WTC11 (cell line): ENCODE measurements around the gene MAP1LC3B.

ENCODE experiments used
- ATF2 ChIP-seq: sonication (generic); formaldehyde crosslinking; IDR thresholded peaks from 2 replicates; pipeline ENCODE4 v1.8.1; 2022; ENCODE audit warnings: low read depth, missing genetic modification reagents, borderline replicate concordance
- CREB1 ChIP-seq: sonication (generic); formaldehyde crosslinking; IDR thresholded peaks from 2 replicates; pipeline ENCODE4 v1.8.0; 2023; ENCODE audit warnings: mild to moderate bottlenecking, missing genetic modification reagents
- CREM ChIP-seq: sonication (generic); formaldehyde crosslinking; IDR thresholded peaks from 2 replicates; pipeline ENCODE4 v1.8.1; 2022; ENCODE audit warnings: mild to moderate bottlenecking, missing genetic modification reagents, moderate library complexity
- CTCF ChIP-seq: fragments of 200-600 bp; IDR thresholded peaks from 2 replicates; pipeline ENCODE4 v1.8.0; 2022; ENCODE audit warnings: antibody characterized with exemption
- E2F1 ChIP-seq: sonication (generic); formaldehyde crosslinking; IDR thresholded peaks from 2 replicates; pipeline ENCODE4 v1.8.0; 2022; ENCODE audit warnings: mild to moderate bottlenecking, missing genetic modification reagents
- ERG ChIP-seq: fragments of 250-450 bp; sonication (Bioruptor Pico); IDR thresholded peaks from 2 replicates; pipeline ENCODE4 v1.8.0; 2021; ENCODE audit warnings: mild to moderate bottlenecking
- IRF1 ChIP-seq: sonication (generic); formaldehyde crosslinking; IDR thresholded peaks from 2 replicates; pipeline ENCODE4 v1.8.0; 2023; ENCODE audit warnings: missing genetic modification reagents
- KAT7 ChIP-seq: sonication (generic); formaldehyde crosslinking; IDR thresholded peaks from 2 replicates; pipeline ENCODE4 v1.8.1; 2023; ENCODE audit warnings: missing genetic modification reagents, mild to moderate bottlenecking, borderline replicate concordance
- MYBL2 ChIP-seq: sonication (generic); formaldehyde crosslinking; IDR thresholded peaks from 2 replicates; pipeline ENCODE4 v1.8.1; 2023; ENCODE audit warnings: mild to moderate bottlenecking, moderate library complexity, missing genetic modification reagents
- NR2C2 ChIP-seq: sonication (generic); formaldehyde crosslinking; IDR thresholded peaks from 2 replicates; pipeline ENCODE4 v1.8.0; 2022; ENCODE audit warnings: mild to moderate bottlenecking, missing genetic modification reagents
- PREB ChIP-seq: sonication (generic); formaldehyde crosslinking; IDR thresholded peaks from 2 replicates; pipeline ENCODE4 v1.8.1; 2022; ENCODE audit warnings: mild to moderate bottlenecking, missing genetic modification reagents, moderate library complexity, borderline replicate concordance
- SP1 ChIP-seq: sonication (generic); formaldehyde crosslinking; conservative IDR thresholded peaks from 2 replicates; pipeline ENCODE4 v1.8.1; 2022; ENCODE audit warnings: missing genetic modification reagents
- TP53 ChIP-seq: sonication (generic); formaldehyde crosslinking; IDR thresholded peaks from 2 replicates; pipeline ENCODE4 v1.8.1; 2023; ENCODE audit warnings: mild to moderate bottlenecking, missing genetic modification reagents
- USF2 ChIP-seq: sonication (generic); formaldehyde crosslinking; IDR thresholded peaks from 2 replicates; pipeline ENCODE4 v1.8.1; 2023; ENCODE audit warnings: mild to moderate bottlenecking, missing genetic modification reagents, moderate library complexity

- no peak for TF ChIP-seq E2F1
- TF ChIP-seq CTCF = no peak
- no peak for TF ChIP-seq PREB
- TF ChIP-seq ATF2 (CRISPR knock-in tag) = no peak
- TF ChIP-seq CREB1 (CRISPR knock-in tag) = no peak
- TF ChIP-seq KAT7 (CRISPR knock-in tag) = no peak
- TF ChIP-seq NR2C2 (CRISPR knock-in tag) = no peak
- no peak for TF ChIP-seq IRF1
- TF ChIP-seq TP53 (CRISPR knock-in tag) = no peak
- no peak for TF ChIP-seq ERG (CRISPR knock-in tag)
- TF ChIP-seq CREM (CRISPR knock-in tag) = no peak
- no peak for TF ChIP-seq USF2 (CRISPR knock-in tag)
- no peak for TF ChIP-seq SP1 (CRISPR knock-in tag)
- TF ChIP-seq MYBL2 (CRISPR knock-in tag) = no peak
Observed at GRCh38 chr16:87409781-87410180, 17.6 kb downstream of the MAP1LC3B start.
